H9 (cell line): Measurements from ENCODE around the gene DGUOK. TPM values are rescaled to one million over a fixed set of nuclear protein-coding genes. Genes with fewer than 3 reads are reported as not detected.

Source experiments
- DNase-seq: peaks from one replicate; pipeline ENCODE4 v3.0.0-alpha.2; 2017
- H2AFZ ChIP-seq: one replicate; pipeline ENCODE4 v1.6.1; 2013; ENCODE audit warnings: mild to moderate bottlenecking, low read length, control low read depth, moderate library complexity
- H2AK5ac ChIP-seq: 2 replicates; pipeline ENCODE4 v1.6.1; 2013; ENCODE audit warnings: low read length, control low read depth, mixed read lengths; ENCODE audit not compliant: insufficient read length
- H2BK120ac ChIP-seq: one replicate; pipeline ENCODE4 v1.6.1; 2013; ENCODE audit warnings: low read depth, mild to moderate bottlenecking, low read length, control low read depth, inconsistent platforms; ENCODE audit not compliant: poor library complexity, severe bottlenecking
- H2BK12ac ChIP-seq: 2 replicates; pipeline ENCODE4 v1.6.1; 2013; ENCODE audit warnings: low read length, control low read depth, mixed read lengths, low read depth; ENCODE audit not compliant: insufficient read length
- H2BK15ac ChIP-seq: 2 replicates; pipeline ENCODE4 v1.6.1; 2013; ENCODE audit warnings: low read depth, low read length, control low read depth
- H2BK20ac ChIP-seq: one replicate; pipeline ENCODE4 v1.6.1; 2013; ENCODE audit warnings: low read depth, mild to moderate bottlenecking, low read length, control low read depth, inconsistent platforms; ENCODE audit not compliant: poor library complexity, severe bottlenecking
- H2BK5ac ChIP-seq: 2 replicates; pipeline ENCODE4 v1.6.1; 2013; ENCODE audit warnings: low read length, control low read depth, mixed read lengths; ENCODE audit not compliant: insufficient read length
- H3K14ac ChIP-seq: 2 replicates; pipeline ENCODE4 v1.6.1; 2013; ENCODE audit warnings: low read length, control low read depth; ENCODE audit not compliant: insufficient read depth
- H3K18ac ChIP-seq: 2 replicates; pipeline ENCODE4 v1.6.1; 2013; ENCODE audit warnings: low read depth, mild to moderate bottlenecking, mixed read lengths, low read length, control low read depth; ENCODE audit not compliant: insufficient read length
- H3K23ac ChIP-seq: 2 replicates; pipeline ENCODE4 v1.6.1; 2013; ENCODE audit warnings: low read length, control low read depth, mixed read lengths, low read depth; ENCODE audit not compliant: insufficient read length
- H3K23me2 ChIP-seq: 2 replicates; pipeline ENCODE4 v1.6.1; 2013; ENCODE audit warnings: low read depth, mild to moderate bottlenecking, mixed read lengths, low read length, control low read depth; ENCODE audit not compliant: insufficient read length, poor library complexity, severe bottlenecking
- H3K27ac ChIP-seq: 2 replicates; pipeline ENCODE4 v1.5.1; 2013; ENCODE audit warnings: low read length, control low read depth, mixed read lengths, low read depth; ENCODE audit not compliant: insufficient read length
- H3K27me3 ChIP-seq: 2 replicates; pipeline ENCODE4 v1.6.1; 2013; ENCODE audit warnings: low read length, control low read depth, inconsistent platforms; ENCODE audit not compliant: insufficient read depth
- H3K4ac ChIP-seq: 2 replicates; pipeline ENCODE4 v1.6.1; 2013; ENCODE audit warnings: low read depth, mild to moderate bottlenecking, control low read depth, inconsistent platforms, low read length, moderate library complexity
- H3K4me1 ChIP-seq: 2 replicates; pipeline ENCODE4 v1.6.1; 2013; ENCODE audit warnings: low read length, control low read depth, inconsistent platforms; ENCODE audit not compliant: insufficient read depth
- H3K4me2 ChIP-seq: 2 replicates; pipeline ENCODE4 v1.6.1; 2013; ENCODE audit warnings: low read length, control low read depth, mixed read lengths; ENCODE audit not compliant: insufficient read length, insufficient read depth
- H3K56ac ChIP-seq: 2 replicates; pipeline ENCODE4 v1.6.1; 2013; ENCODE audit warnings: low read depth, mild to moderate bottlenecking, mixed read lengths, low read length, control low read depth; ENCODE audit not compliant: insufficient read length
- H3K79me1 ChIP-seq: 2 replicates; pipeline ENCODE4 v1.6.1; 2013; ENCODE audit warnings: low read depth, mild to moderate bottlenecking, moderate library complexity, low read length, control low read depth, inconsistent platforms; ENCODE audit not compliant: insufficient read depth, poor library complexity, severe bottlenecking
- H3K79me2 ChIP-seq: 2 replicates; pipeline ENCODE4 v1.6.1; 2013; ENCODE audit warnings: low read length, control low read depth, inconsistent platforms; ENCODE audit not compliant: insufficient read depth
- H3K9ac ChIP-seq: 2 replicates; pipeline ENCODE4 v1.6.1; 2013; ENCODE audit warnings: low read length, control low read depth, mixed read lengths; ENCODE audit not compliant: insufficient read length; ENCODE audit errors: extremely low read depth
- H3K9me3 ChIP-seq: one replicate; pipeline ENCODE4 v1.6.1; 2013; ENCODE audit warnings: low read depth, low read length, inconsistent platforms; ENCODE audit not compliant: control insufficient read depth
- H3T11ph ChIP-seq: one replicate; pipeline ENCODE4 v1.6.1; 2013; ENCODE audit warnings: mild to moderate bottlenecking, low read length, control low read depth, inconsistent platforms
- H4K20me1 ChIP-seq: one replicate; pipeline ENCODE4 v1.6.1; 2013; ENCODE audit not compliant: control insufficient read depth, insufficient read length, insufficient read depth
- H4K5ac ChIP-seq: 2 replicates; pipeline ENCODE4 v1.6.1; 2013; ENCODE audit warnings: low read depth, mild to moderate bottlenecking, mixed read lengths, low read length, control low read depth; ENCODE audit not compliant: insufficient read length
- H4K8ac ChIP-seq: replicated peaks from 2 replicates; pipeline ENCODE4 v1.6.1; 2013; ENCODE audit warnings: low read length, control low read depth, mixed read lengths, low read depth; ENCODE audit not compliant: insufficient read length
- H4K91ac ChIP-seq: 2 replicates; pipeline ENCODE4 v1.6.1; 2013; ENCODE audit warnings: low read depth, mild to moderate bottlenecking, moderate library complexity, mixed read lengths, low read length, control low read depth; ENCODE audit not compliant: insufficient read length
- H3K27ac Mint-ChIP-seq, 3 experiments: 2 replicates in 2 of 3; 3 replicates in 1 of 3; pipeline ENCODE4 v1.8.0; 2020 to 2021; ENCODE audit warnings: mixed read lengths in 3 of 3, mild to moderate bottlenecking in 1 of 3, moderate library complexity in 1 of 3
- H3K27me3 Mint-ChIP-seq: 2 replicates; pipeline ENCODE4 v1.8.0; 2021; ENCODE audit warnings: low read depth, mild to moderate bottlenecking, moderate library complexity, mixed read lengths
- H3K36me3 Mint-ChIP-seq, 3 experiments: 2 replicates in 2 of 3; 3 replicates in 1 of 3; pipeline ENCODE4 v1.8.0; 2020 to 2021; ENCODE audit warnings: low read depth in 3 of 3, mixed read lengths in 3 of 3; ENCODE audit not compliant: insufficient read depth in 1 of 3
- H3K4me1 Mint-ChIP-seq, 2 experiments: 2 replicates each; pipeline ENCODE4 v1.8.0; 2020; ENCODE audit warnings: mixed read lengths in 2 of 2
- H3K4me3 Mint-ChIP-seq, 2 experiments: 2 replicates in 1 of 2; 3 replicates in 1 of 2; pipeline ENCODE4 v1.8.0; 2020 to 2021; ENCODE audit warnings: mild to moderate bottlenecking in 2 of 2, mixed read lengths in 2 of 2, moderate library complexity in 1 of 2
- H3K9me3 Mint-ChIP-seq, 2 experiments: 2 replicates in 1 of 2; 3 replicates in 1 of 2; pipeline ENCODE4 v1.8.0; 2020; ENCODE audit warnings: mild to moderate bottlenecking in 2 of 2, mixed read lengths in 2 of 2, moderate library complexity in 1 of 2
- CTCF ChIP-seq: fragments of 200-600 bp; sonication (generic); conservative IDR thresholded peaks from 3 replicates; pipeline ENCODE4 v1.8.0; 2021; ENCODE audit warnings: antibody characterized with exemption, mild to moderate bottlenecking
- WGBS: extraction: QIAGEN DNeasy Blood & Tissue Kit; methylation state at CpG from one replicate; pipeline ENCODE4 v1.1.7; 2013; ENCODE audit warnings: missing lambda C conversion rate, low lambda C conversion rate, mixed read lengths; ENCODE audit not compliant: insufficient read length; ENCODE audit errors: extremely low coverage; 5-methylcytosine and 5-hydroxymethylcytosine counted together
- total RNA-seq: library from RNA; stranded (reverse); gene quantifications from 2 replicates; pipeline ENCODE4 v1.2.1, GENCODE V29; 2021

DGUOK gene
- total RNA-seq, 1 experiment from 2014 or later, result 98.5 TPM

- peaks cover 9% of the 10 kb centered on the region for H3K27me3 Mint-ChIP-seq
- H3K4me3 Mint-ChIP-seq, result no peak overlapping the region
- Histone ChIP-seq H2BK120ac (no peak overlapping the region), H3K4me1 (no peaks in the 10 kb centered on the region), H3T11ph (no peak overlapping the region), H3K18ac (no peak overlapping the region), H2BK15ac (no peak overlapping the region), H4K5ac (no peak overlapping the region), H3K23ac (no peak overlapping the region), H2BK20ac (no peak overlapping the region), H4K91ac (no peak overlapping the region), H3K4ac (no peak overlapping the region), H3K9me3 (no peaks in the 10 kb centered on the region), H3K14ac (no peak overlapping the region), H3K79me1 (no peaks in the 10 kb centered on the region), H4K8ac (no peak overlapping the region), H4K20me1 (no peaks in the 10 kb centered on the region), H3K4me2 (no peak overlapping the region), H3K27ac (no peak overlapping the region), H3K27me3 (no peaks in the 10 kb centered on the region), H2AFZ (no peak overlapping the region), H2BK12ac (no peak overlapping the region), H2AK5ac (no peak overlapping the region), H2BK5ac (no peak overlapping the region), H3K79me2 (no peaks in the 10 kb centered on the region), H3K9ac (no peak overlapping the region), H3K23me2 (no peaks in the 10 kb centered on the region), H3K56ac (no peak overlapping the region)
- peaks cover 10% of the 10 kb centered on the region in 2 experiments for H3K4me1 Mint-ChIP-seq
- WGBS, result no CpG with 5 or more reads among the region's 2 CpGs
- H3K36me3 Mint-ChIP-seq, result no peaks in the 10 kb centered on the region
- TF ChIP-seq CTCF, result no peak
- no peak overlapping the region for H3K27ac Mint-ChIP-seq
- DNase-seq, result no peak
- no peaks in the 10 kb centered on the region for H3K9me3 Mint-ChIP-seq
Observed at GRCh38 chr2:73917296-73917695, 9.4 kb upstream of the DGUOK start.
